ENCODE results near the gene ATG4B.

DNA sequence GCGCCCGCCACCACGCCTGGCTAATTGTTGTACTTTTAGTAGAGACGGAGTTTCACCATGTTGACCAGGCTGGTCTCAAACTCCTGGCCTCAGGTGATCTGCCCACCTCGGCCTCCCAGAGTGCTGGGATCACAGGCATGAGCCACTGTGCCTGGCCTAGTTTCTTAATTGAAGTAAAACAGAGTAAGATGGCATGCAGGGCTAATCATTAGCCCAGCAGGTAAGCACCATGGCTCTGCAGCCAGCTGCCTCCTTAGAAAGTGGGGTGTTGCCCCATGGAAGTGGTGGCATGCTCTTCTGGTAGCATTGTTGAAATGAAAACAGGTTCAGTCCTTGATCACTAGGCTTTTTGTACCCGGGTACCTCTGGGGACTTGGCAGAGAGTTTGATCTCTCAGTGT, 12.4 kb downstream of the ATG4B start:
- TF ChIP-seq EP300 (IDR thresholded peaks at IDR 0.05): no peak
- TF ChIP-seq POLR2A (IDR thresholded peaks at IDR 0.05): no peak
- no peak for TF ChIP-seq CTCF (IDR thresholded peaks at IDR 0.05)

Measured in ovary (tissue), 3 donors.